HG03354 (cell line): ENCODE results near the gene OR1J4.

Experiments used
- ATAC-seq: cut with Tn5 transposase; IDR thresholded peaks from one replicate; pipeline ENCODE4 v1.9.1; 2021; ENCODE audit warnings: mild to moderate bottlenecking; ENCODE audit not compliant: unreplicated experiment, poor library complexity, severe bottlenecking

OR1J4 gene

DNA sequence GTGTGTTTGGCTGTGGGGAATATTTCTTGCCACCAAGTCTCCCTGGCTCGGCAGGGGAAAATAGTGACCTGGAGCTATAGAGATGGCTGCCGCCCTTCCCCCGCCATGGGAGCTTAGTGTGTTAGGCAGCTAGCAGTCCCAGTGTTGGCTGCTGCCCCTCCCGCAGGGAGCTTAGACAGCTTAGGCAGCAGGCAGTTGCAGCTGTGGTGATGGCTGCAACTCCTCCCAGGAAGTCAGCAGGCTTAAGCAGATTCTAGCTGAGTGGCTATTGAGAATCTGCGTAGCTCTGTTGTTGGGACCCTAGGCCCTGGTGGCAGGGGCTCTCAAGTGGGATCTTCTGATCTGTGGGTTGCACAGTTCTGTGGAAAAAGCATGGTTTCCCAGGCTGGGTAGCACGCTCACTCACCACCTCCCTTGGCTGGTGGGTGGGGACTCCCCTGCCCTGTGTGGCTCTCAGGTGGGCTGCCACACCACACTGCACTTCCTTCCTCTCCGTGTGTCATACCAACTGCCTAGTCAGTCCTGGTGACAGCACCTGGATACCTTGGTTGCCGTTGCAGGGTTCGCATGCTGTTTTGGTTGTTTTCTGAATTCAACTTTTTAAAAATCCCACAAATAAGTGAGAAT, 43.3 kb downstream of the OR1J4 start:
- ATAC-seq = no peak

DNA sequence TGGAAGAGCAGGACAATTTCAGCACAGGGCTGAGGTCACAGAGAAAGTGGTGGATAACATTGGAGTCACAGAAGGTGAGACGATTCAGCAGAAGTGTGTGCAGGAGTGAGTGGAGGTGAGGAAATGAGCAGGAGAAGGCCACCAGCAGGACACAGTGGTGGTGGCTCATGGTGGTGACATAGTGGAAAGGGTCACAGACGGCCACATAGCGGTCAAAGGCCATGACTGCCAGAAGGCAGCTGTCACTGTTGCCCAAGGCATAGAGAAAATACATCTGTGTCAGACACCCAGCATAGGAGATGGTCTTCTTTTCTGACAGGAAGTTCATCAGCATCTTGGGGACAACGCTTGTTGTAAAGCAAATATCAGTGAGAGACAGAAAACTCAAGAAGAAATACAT, 49.0 kb downstream of the OR1J4 start:
- ATAC-seq = no peak
